GM19328 (cell line): ENCODE results near the gene CDKN2AIP.
"Not testable (repeated sequence)": the region's sequence is repeated elsewhere in the genome, so short reads cannot be mapped to it uniquely, and the experiment has no call there.

Source experiments
- ATAC-seq: cut with Tn5 transposase; IDR thresholded peaks from one replicate; pipeline ENCODE4 v1.9.1; 2021; ENCODE audit warnings: mild to moderate bottlenecking, moderate library complexity; ENCODE audit not compliant: unreplicated experiment

The CDKN2AIP gene

GRCh38 chr4:183412821-183413220, 31.6 kb upstream of the CDKN2AIP start:
- ATAC-seq = no peak

- ATAC-seq = no peak
These were observed 30.9 kb upstream of the CDKN2AIP start for GRCh38 chr4:183413234-183414200.

- ATAC-seq = no peak
These were observed 27.3 kb upstream of the CDKN2AIP start for GRCh38 chr4:183416879-183417755.

GRCh38 chr4:183422962-183423631, 21.3 kb upstream of the CDKN2AIP start:
- no peak for ATAC-seq

GRCh38 chr4:183424109-183424744, 20.2 kb upstream of the CDKN2AIP start:
- no peak for ATAC-seq

GRCh38 chr4:183426507-183426906, 17.9 kb upstream of the CDKN2AIP start:
- no peak for ATAC-seq

GRCh38 chr4:183429489-183429888, 14.9 kb upstream of the CDKN2AIP start:
- no peak for ATAC-seq

GRCh38 chr4:183430317-183430993, 14.0 kb upstream of the CDKN2AIP start:
- ATAC-seq = no peak

- ATAC-seq = no peak
These were observed 13.5 kb upstream of the CDKN2AIP start for GRCh38 chr4:183430994-183431347.

GRCh38 chr4:183431614-183432013, 12.8 kb upstream of the CDKN2AIP start:
- ATAC-seq = no peak

GRCh38 chr4:183433183-183433582, 11.3 kb upstream of the CDKN2AIP start:
- ATAC-seq = not testable (repeated sequence)

GRCh38 chr4:183434264-183434663, 10.2 kb upstream of the CDKN2AIP start:
- ATAC-seq = no peak

- no peak for ATAC-seq
These were observed 9.7 kb upstream of the CDKN2AIP start for GRCh38 chr4:183434666-183435190.

- ATAC-seq = no peak
These were observed 8.6 kb upstream of the CDKN2AIP start for GRCh38 chr4:183435803-183436202.

- ATAC-seq = no peak
These were observed 8.0 kb upstream of the CDKN2AIP start for GRCh38 chr4:183436417-183436816.

- ATAC-seq = no peak
These were observed 7.0 kb upstream of the CDKN2AIP start for GRCh38 chr4:183437452-183437851.

- ATAC-seq = no peak
These were observed 5.8 kb upstream of the CDKN2AIP start for GRCh38 chr4:183438458-183439113.

- ATAC-seq = no peak
These were observed 3.2 kb upstream of the CDKN2AIP start for GRCh38 chr4:183441276-183441675.

GRCh38 chr4:183443655-183444213, 702 bp upstream of the CDKN2AIP start:
- ATAC-seq = no peak
